Right hindlimb (tissue), 1 donor: ENCODE results near the gene NRDE2.

ENCODE experiments used
- DNase-seq: peaks from one replicate; pipeline ENCODE4 v3.0.0-alpha.2; 2018

Gene NRDE2

GRCh38 chr14:90331497-90332270, at the start of gene NRDE2:
Gene NRDE2 (minus strand): TSS chr14:90331941. CDS start chr14:90331904, 37 bp downstream.
- DNase-seq, result peak; percentile 99

GRCh38 chr14:90381011-90381786, 49.5 kb upstream of the NRDE2 start:
- peak; percentile 66 for DNase-seq

- DNase-seq, result no peak
Measured at GRCh38 chr14:90379106-90379505, 47.4 kb upstream of the NRDE2 start.

- DNase-seq, result no peak
Measured at GRCh38 chr14:90378249-90378648, 46.5 kb upstream of the NRDE2 start.

- DNase-seq, result no peak
Measured at GRCh38 chr14:90375934-90376333, 44.2 kb upstream of the NRDE2 start.

GRCh38 chr14:90374813-90375212, 43.1 kb upstream of the NRDE2 start:
- no peak for DNase-seq

- DNase-seq, result no peak
Measured at GRCh38 chr14:90373887-90374286, 42.1 kb upstream of the NRDE2 start.

- no peak for DNase-seq
Measured at GRCh38 chr14:90368946-90369721, 37.4 kb upstream of the NRDE2 start.

- DNase-seq, result no peak
Measured at GRCh38 chr14:90362558-90362896, 30.8 kb upstream of the NRDE2 start.

- no peak for DNase-seq
Measured at GRCh38 chr14:90361865-90362557, 30.3 kb upstream of the NRDE2 start.

GRCh38 chr14:90358359-90358758, 26.6 kb upstream of the NRDE2 start:
- DNase-seq, result no peak

GRCh38 chr14:90356925-90357324, 25.2 kb upstream of the NRDE2 start:
- DNase-seq, result no peak

GRCh38 chr14:90355540-90356518, 24.1 kb upstream of the NRDE2 start:
- no peak for DNase-seq

GRCh38 chr14:90354551-90355298, 23.0 kb upstream of the NRDE2 start:
- peak; percentile 33 for DNase-seq

GRCh38 chr14:90349739-90350138, 18.0 kb upstream of the NRDE2 start:
- no peak for DNase-seq

- DNase-seq, result no peak
Measured at GRCh38 chr14:90348270-90348669, 16.5 kb upstream of the NRDE2 start.

GRCh38 chr14:90345239-90345557, 13.5 kb upstream of the NRDE2 start:
- DNase-seq, result no peak

GRCh38 chr14:90344331-90345238, 12.8 kb upstream of the NRDE2 start:
- no peak for DNase-seq

- no peak for DNase-seq
Measured at GRCh38 chr14:90342327-90342726, 10.6 kb upstream of the NRDE2 start.

GRCh38 chr14:90341784-90342183, 10.0 kb upstream of the NRDE2 start:
- DNase-seq, result no peak
